Pulmonary artery endothelial cell (primary cell): ENCODE measurements around the gene PLEKHA6. TPM values are rescaled to one million over a fixed set of nuclear protein-coding genes. Genes with fewer than 3 reads are reported as not detected.

ENCODE experiments used
- DNase-seq: peaks from one replicate; pipeline ENCODE4 v3.0.0-alpha.2; 2011; ENCODE audit warnings: low read depth, low spot score
- total RNA-seq: library from RNA; depleted of rRNA; stranded (reverse); fragments of >200 nt; gene quantifications from 2 replicates; pipeline ENCODE4 v1.2.3, GENCODE V29; 2014

PLEKHA6 gene
- total RNA-seq, 1 donor from 2014 or later: 5.7 TPM

GRCh38 chr1:204261746-204262505, 97.8 kb downstream of the PLEKHA6 start:
- DNase-seq: no peak

GRCh38 chr1:204261266-204261665, 98.5 kb downstream of the PLEKHA6 start:
- DNase-seq: no peak

- no peak for DNase-seq
These were observed 99.0 kb downstream of the PLEKHA6 start for GRCh38 chr1:204260601-204261197.

GRCh38 chr1:204259782-204260181, 99.9 kb downstream of the PLEKHA6 start:
- DNase-seq: no peak

GRCh38 chr1:204259196-204259595, 100.5 kb downstream of the PLEKHA6 start:
- DNase-seq: no peak

GRCh38 chr1:204258213-204259115, 101.3 kb downstream of the PLEKHA6 start:
- peak; percentile 33 for DNase-seq

- DNase-seq: no peak
These were observed 102.3 kb downstream of the PLEKHA6 start for GRCh38 chr1:204257446-204257845.

- no peak for DNase-seq
These were observed 103.2 kb downstream of the PLEKHA6 start for GRCh38 chr1:204256531-204256930.

GRCh38 chr1:204255966-204256365, 103.8 kb downstream of the PLEKHA6 start:
- no peak for DNase-seq

GRCh38 chr1:204255225-204255624, 104.5 kb downstream of the PLEKHA6 start:
- DNase-seq: no peak

- no peak for DNase-seq
These were observed 105.6 kb downstream of the PLEKHA6 start for GRCh38 chr1:204254031-204254661.

GRCh38 chr1:204251926-204252689, 107.6 kb downstream of the PLEKHA6 start:
- DNase-seq: no peak

GRCh38 chr1:204251286-204251685, 108.4 kb downstream of the PLEKHA6 start:
- no peak for DNase-seq

- no peak for DNase-seq
These were observed 109.2 kb downstream of the PLEKHA6 start for GRCh38 chr1:204250428-204251030.

- DNase-seq: no peak
These were observed 109.8 kb downstream of the PLEKHA6 start for GRCh38 chr1:204249736-204250427.

- DNase-seq: no peak
These were observed 110.8 kb downstream of the PLEKHA6 start for GRCh38 chr1:204248954-204249353.

GRCh38 chr1:204246876-204247275, 112.9 kb downstream of the PLEKHA6 start:
- no peak for DNase-seq

- DNase-seq: no peak
These were observed 116.8 kb downstream of the PLEKHA6 start for GRCh38 chr1:204242920-204243319.

- no peak for DNase-seq
These were observed 117.8 kb downstream of the PLEKHA6 start for GRCh38 chr1:204241914-204242313.

GRCh38 chr1:204241050-204241449, 118.7 kb downstream of the PLEKHA6 start:
- no peak for DNase-seq
